Osteocyte (in vitro differentiated cells): ENCODE measurements around the gene TERT. TPM values are rescaled to one million over a fixed set of nuclear protein-coding genes. Genes with fewer than 3 reads are reported as not detected.

ENCODE experiments used
- DNase-seq: peaks from one replicate; pipeline ENCODE4 v3.0.0; 2021; ENCODE audit warnings: mixed read lengths; ENCODE audit not compliant: unreplicated experiment; ENCODE audit errors: extremely low spot score
- H3K27ac Mint-ChIP-seq: one replicate; pipeline ENCODE4 v1.8.0; 2021; ENCODE audit warnings: mild to moderate bottlenecking, mixed read lengths; ENCODE audit not compliant: unreplicated experiment
- H3K27me3 Mint-ChIP-seq: one replicate; pipeline ENCODE4 v1.8.0; 2021; ENCODE audit warnings: mixed read lengths; ENCODE audit not compliant: unreplicated experiment
- H3K36me3 Mint-ChIP-seq: one replicate; pipeline ENCODE4 v1.8.0; 2021; ENCODE audit warnings: mixed read lengths; ENCODE audit not compliant: unreplicated experiment
- H3K4me1 Mint-ChIP-seq: one replicate; pipeline ENCODE4 v1.8.0; 2021; ENCODE audit warnings: mixed read lengths; ENCODE audit not compliant: unreplicated experiment
- H3K4me3 Mint-ChIP-seq: one replicate; pipeline ENCODE4 v1.8.0; 2021; ENCODE audit warnings: mild to moderate bottlenecking, moderate library complexity, mixed read lengths; ENCODE audit not compliant: unreplicated experiment
- H3K9me3 Mint-ChIP-seq: one replicate; pipeline ENCODE4 v1.8.0; 2021; ENCODE audit warnings: mixed read lengths; ENCODE audit not compliant: unreplicated experiment
- total RNA-seq: library from RNA; stranded (reverse); gene quantifications from 2 replicates; pipeline ENCODE4 v1.2.1, GENCODE V29; 2021
- TF ChIP-seq, protein P1 (sequence below): fragments of 200-600 bp; sonication (generic); IDR thresholded peaks from 2 replicates; pipeline ENCODE4 v1.5.0; 2021; ENCODE audit warnings: antibody characterized with exemption, mild to moderate bottlenecking, moderate library complexity

TERT gene
- total RNA-seq, 1 donor from 2014 or later: not detected

DNA sequence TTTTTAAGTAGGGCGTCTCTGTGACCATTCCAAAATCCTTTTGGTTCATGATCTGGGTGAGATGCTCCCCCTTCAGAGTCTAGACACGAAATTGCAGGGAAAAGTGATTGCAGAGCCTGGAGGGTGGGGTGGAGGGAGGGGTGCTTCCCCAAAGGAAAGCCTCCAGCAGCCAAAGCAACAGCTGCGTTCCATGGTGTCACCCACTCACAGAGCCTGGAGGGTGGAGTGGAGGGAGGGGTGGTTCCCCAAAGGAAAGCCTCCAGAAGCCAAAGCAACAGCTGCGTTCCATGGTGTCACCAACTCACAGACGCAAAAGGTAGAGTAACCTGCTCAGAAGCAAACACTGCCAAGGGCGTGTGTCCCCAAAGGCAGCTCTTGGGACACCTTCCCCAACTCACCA lies 47.1 kb downstream of the TERT start:
- TF ChIP-seq, protein P1, sequence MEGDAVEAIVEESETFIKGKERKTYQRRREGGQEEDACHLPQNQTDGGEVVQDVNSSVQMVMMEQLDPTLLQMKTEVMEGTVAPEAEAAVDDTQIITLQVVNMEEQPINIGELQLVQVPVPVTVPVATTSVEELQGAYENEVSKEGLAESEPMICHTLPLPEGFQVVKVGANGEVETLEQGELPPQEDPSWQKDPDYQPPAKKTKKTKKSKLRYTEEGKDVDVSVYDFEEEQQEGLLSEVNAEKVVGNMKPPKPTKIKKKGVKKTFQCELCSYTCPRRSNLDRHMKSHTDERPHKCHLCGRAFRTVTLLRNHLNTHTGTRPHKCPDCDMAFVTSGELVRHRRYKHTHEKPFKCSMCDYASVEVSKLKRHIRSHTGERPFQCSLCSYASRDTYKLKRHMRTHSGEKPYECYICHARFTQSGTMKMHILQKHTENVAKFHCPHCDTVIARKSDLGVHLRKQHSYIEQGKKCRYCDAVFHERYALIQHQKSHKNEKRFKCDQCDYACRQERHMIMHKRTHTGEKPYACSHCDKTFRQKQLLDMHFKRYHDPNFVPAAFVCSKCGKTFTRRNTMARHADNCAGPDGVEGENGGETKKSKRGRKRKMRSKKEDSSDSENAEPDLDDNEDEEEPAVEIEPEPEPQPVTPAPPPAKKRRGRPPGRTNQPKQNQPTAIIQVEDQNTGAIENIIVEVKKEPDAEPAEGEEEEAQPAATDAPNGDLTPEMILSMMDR: no peak
- no peaks in the 10 kb centered on the region for H3K9me3 Mint-ChIP-seq
- no peak overlapping the region for H3K4me3 Mint-ChIP-seq
- no peaks in the 10 kb centered on the region for H3K36me3 Mint-ChIP-seq
- H3K27me3 Mint-ChIP-seq: no peaks in the 10 kb centered on the region
- H3K27ac Mint-ChIP-seq: no peak overlapping the region
- H3K4me1 Mint-ChIP-seq: no peaks in the 10 kb centered on the region
- no peak for DNase-seq

DNA sequence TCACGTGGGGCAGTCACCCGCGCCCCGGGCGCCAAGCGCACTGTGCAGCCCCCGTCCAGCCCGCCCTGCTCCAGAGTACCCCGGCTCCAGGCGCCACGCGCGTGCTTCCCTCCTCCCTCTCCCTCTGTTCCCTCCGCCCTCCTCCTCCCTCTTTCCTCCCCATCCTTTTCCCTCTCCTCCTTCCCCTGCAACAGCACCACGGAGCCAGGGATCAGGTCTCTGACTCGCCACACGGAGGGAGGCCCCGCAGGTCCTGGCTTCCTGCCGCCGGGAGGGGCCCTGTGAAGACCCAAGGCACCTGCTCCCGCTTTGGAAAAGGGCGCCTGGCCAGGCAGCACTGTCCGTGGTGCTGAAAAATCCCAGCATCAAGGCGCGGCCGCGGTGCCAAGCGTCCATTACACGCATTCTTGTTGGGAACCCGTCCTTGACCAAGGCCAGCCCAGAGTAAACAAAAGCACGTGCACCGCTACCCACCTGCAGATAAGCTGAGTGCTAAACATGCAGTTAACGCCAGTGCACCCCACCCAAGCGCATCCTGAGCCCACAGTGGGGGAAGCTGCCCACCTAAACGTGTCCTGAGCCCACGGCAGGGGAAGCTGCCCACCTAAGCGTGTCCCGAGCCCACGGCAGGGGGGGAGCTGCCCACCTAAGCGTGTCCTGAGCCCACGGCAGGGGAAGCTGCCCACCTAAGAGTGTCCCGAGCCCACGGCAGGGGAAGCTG lies 48.0 kb downstream of the TERT start:
- no peaks in the 10 kb centered on the region for H3K9me3 Mint-ChIP-seq
- H3K27ac Mint-ChIP-seq: no peak overlapping the region
- DNase-seq: no peak
- TF ChIP-seq, protein P1: no peak
- no peaks in the 10 kb centered on the region for H3K4me1 Mint-ChIP-seq
- H3K27me3 Mint-ChIP-seq: no peaks in the 10 kb centered on the region
- no peaks in the 10 kb centered on the region for H3K36me3 Mint-ChIP-seq
- no peak overlapping the region for H3K4me3 Mint-ChIP-seq

DNA sequence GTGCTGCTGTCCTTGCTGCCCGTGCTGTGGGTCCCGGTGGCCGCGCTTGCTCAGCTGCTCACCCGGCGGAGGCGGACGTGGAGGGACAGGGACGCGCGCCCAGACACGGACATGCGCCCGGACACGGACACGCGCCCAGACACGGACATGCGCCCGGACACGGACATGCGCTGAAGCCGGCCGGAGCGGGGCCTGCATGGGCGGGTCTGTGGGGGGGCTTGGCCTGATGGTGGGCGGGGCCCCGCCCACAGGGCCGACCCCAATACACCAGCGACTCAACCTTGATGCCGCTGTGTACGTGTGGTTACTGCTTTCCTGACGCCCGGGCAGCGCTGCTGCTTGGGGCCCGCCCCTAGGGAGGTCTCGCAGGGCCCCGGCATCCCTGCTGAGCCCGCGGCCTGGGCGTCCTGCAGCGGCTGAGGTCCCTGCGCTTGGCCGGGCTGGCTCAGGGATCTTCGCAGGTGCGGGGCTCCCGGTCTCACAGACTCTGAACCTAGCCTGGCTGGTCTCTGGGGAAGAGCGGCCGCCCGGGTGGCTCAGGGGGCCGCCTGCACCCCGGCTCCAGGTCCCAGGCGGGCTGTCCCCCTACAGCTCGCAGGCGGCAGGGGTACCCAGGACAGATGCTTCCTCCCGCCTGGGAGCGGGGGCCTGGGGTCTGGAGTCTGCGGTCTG lies 48.8 kb downstream of the TERT start:
- no peaks in the 10 kb centered on the region for H3K27me3 Mint-ChIP-seq
- H3K27ac Mint-ChIP-seq: no peak overlapping the region

DNA sequence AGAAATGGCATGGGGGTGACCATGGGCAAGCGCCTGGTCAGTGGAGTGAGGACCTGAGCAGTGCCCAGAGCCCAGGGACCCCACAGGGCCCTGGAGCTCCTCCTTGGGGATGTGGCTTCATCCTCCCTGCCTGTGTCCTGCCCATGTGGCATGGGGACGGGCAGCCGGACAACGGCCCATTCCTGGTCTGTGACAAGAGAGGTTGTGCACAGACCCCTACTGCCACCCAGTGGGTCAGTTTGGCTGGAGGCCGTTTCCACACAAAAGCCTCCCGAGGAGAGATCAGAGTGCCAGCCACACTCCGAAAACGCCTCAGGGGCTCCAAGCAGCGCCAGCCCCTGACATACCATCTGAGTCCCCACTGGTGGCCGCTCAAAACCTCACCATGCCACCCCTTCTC lies 49.9 kb downstream of the TERT start:
- Mint-ChIP-seq H3K9me3 (no peaks in the 10 kb centered on the region), H3K36me3 (no peaks in the 10 kb centered on the region), H3K4me3 (no peak overlapping the region), H3K4me1 (no peaks in the 10 kb centered on the region), H3K27me3 (no peaks in the 10 kb centered on the region), H3K27ac (no peak overlapping the region)
- TF ChIP-seq, protein P1: no peak
- no peak for DNase-seq

More for the DNA sequence above, 48.8 kb downstream of the TERT start:
- Mint-ChIP-seq H3K9me3 (no peaks in the 10 kb centered on the region), H3K36me3 (no peaks in the 10 kb centered on the region), H3K4me1 (no peaks in the 10 kb centered on the region), H3K4me3 (no peak overlapping the region)
- TF ChIP-seq, protein P1: no peak
- no peak for DNase-seq

DNA sequence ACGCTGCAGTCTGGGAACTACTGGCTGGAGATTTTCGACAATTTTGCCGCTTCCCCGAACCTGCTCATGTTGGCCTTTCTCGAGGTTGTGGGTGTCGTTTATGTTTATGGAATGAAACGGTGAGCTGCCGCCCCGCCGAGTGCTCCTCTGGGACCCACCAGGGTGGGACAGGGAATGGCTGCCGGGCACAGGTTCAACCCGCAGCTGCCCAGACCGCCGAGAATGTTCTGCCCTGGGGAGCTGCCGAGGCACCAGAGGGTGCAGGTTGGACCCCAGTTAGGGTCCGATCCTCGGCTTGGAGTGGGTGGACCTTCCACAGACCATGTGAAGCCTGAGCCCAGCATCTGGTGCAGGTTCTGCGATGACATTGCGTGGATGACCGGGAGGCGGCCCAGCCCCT lies 50.6 kb downstream of the TERT start:
- Mint-ChIP-seq H3K36me3 (no peaks in the 10 kb centered on the region), H3K4me1 (no peaks in the 10 kb centered on the region), H3K27ac (no peak overlapping the region), H3K9me3 (no peaks in the 10 kb centered on the region), H3K4me3 (no peak overlapping the region), H3K27me3 (no peaks in the 10 kb centered on the region)
- TF ChIP-seq, protein P1: no peak
- no peak for DNase-seq
